WTC11 (cell line): ENCODE data around the gene NOC2L. TPM values are rescaled to one million over a fixed set of nuclear protein-coding genes. Genes with fewer than 3 reads are reported as not detected.

Experiments
- ATAC-seq: fragments of 200-7000 bp; cut with Tn5 transposase; 2 replicates; pipeline ENCODE4 v1.10.0; 2021; ENCODE audit warnings: mild to moderate bottlenecking, moderate library complexity
- CTCF ChIA-PET: fragments of 300-600 bp; sonication (Branson Sonifier 250); formaldehyde crosslinking; loops from one replicate; lab custom pipeline; 2021; ENCODE audit warnings: antibody characterized with exemption; lab: Charles Lee
- POLR2A ChIA-PET: fragments of 350-600 bp; sonication (Branson Sonifier 250); formaldehyde crosslinking; loops from one replicate; lab custom pipeline; 2021; ENCODE audit warnings: antibody characterized with exemption; lab: Charles Lee
- DNase-seq: peaks from one replicate; pipeline ENCODE4 v3.0.0; 2021; ENCODE audit warnings: low spot score
- H3K27ac Mint-ChIP-seq: 2 replicates; pipeline ENCODE4 v1.8.0; 2021; ENCODE audit warnings: mixed read lengths
- H3K27me3 Mint-ChIP-seq: 2 replicates; pipeline ENCODE4 v1.8.0; 2021; ENCODE audit warnings: low read depth, mild to moderate bottlenecking, moderate library complexity, mixed read lengths
- H3K36me3 Mint-ChIP-seq: 2 replicates; pipeline ENCODE4 v1.8.0; 2021; ENCODE audit warnings: mixed read lengths
- H3K4me1 Mint-ChIP-seq: 2 replicates; pipeline ENCODE4 v1.8.0; 2022; ENCODE audit warnings: mixed read lengths
- H3K4me3 Mint-ChIP-seq: 2 replicates; pipeline ENCODE4 v1.8.0; 2021; ENCODE audit warnings: mild to moderate bottlenecking, moderate library complexity, mixed read lengths
- H3K9me3 Mint-ChIP-seq: 2 replicates; pipeline ENCODE4 v1.8.0; 2021; ENCODE audit warnings: mixed read lengths
- ETV6 ChIP-seq: sonication (generic); formaldehyde crosslinking; IDR thresholded peaks from 2 replicates; pipeline ENCODE4 v1.8.1; 2022; ENCODE audit warnings: mild to moderate bottlenecking, missing genetic modification reagents
- GTF2I ChIP-seq: fragments of 250-450 bp; sonication (Bioruptor Pico); conservative IDR thresholded peaks from 2 replicates; pipeline ENCODE4 v1.4.0; 2021; ENCODE audit warnings: mild to moderate bottlenecking
- TEAD4 ChIP-seq: sonication (generic); formaldehyde crosslinking; IDR thresholded peaks from 2 replicates; pipeline ENCODE4 v1.8.0; 2022; ENCODE audit warnings: mild to moderate bottlenecking, missing genetic modification reagents
- ZNF219 ChIP-seq: sonication (generic); formaldehyde crosslinking; IDR thresholded peaks from 2 replicates; pipeline ENCODE4 v1.8.0; 2023; ENCODE audit warnings: missing genetic modification reagents, mild to moderate bottlenecking, borderline replicate concordance
- ZNF423 ChIP-seq: fragments of 250-450 bp; sonication (Bioruptor Pico); IDR thresholded peaks from 2 replicates; pipeline ENCODE4 v2.1.2; 2022; ENCODE audit warnings: mild to moderate bottlenecking, moderate library complexity
- total RNA-seq: library from RNA; stranded (reverse); gene quantifications from 3 replicates; pipeline ENCODE4 v1.2.3, GENCODE V29; 2021
- TF ChIP-seq, protein P1 (sequence below): sonication (generic); formaldehyde crosslinking; IDR thresholded peaks from 2 replicates; pipeline ENCODE4 v1.8.0; 2023; ENCODE audit warnings: missing genetic modification reagents, mild to moderate bottlenecking, borderline replicate concordance
- TF ChIP-seq, protein P2 (sequence below): sonication (generic); formaldehyde crosslinking; IDR thresholded peaks from 2 replicates; pipeline ENCODE4 v1.8.1; 2022; ENCODE audit warnings: missing genetic modification reagents, borderline replicate concordance
- TF ChIP-seq, protein P3 (sequence below): sonication (generic); formaldehyde crosslinking; IDR thresholded peaks from 2 replicates; pipeline ENCODE4 v1.8.1; 2023; ENCODE audit warnings: mild to moderate bottlenecking, missing genetic modification reagents, borderline replicate concordance
- TF ChIP-seq, protein P4 (sequence below): sonication (generic); formaldehyde crosslinking; IDR thresholded peaks from 2 replicates; pipeline ENCODE4 v1.8.1; 2023; ENCODE audit warnings: mild to moderate bottlenecking, missing genetic modification reagents, moderate library complexity

Gene NOC2L
- total RNA-seq, 1 experiment from 2014 or later, result 182 TPM

DNA sequence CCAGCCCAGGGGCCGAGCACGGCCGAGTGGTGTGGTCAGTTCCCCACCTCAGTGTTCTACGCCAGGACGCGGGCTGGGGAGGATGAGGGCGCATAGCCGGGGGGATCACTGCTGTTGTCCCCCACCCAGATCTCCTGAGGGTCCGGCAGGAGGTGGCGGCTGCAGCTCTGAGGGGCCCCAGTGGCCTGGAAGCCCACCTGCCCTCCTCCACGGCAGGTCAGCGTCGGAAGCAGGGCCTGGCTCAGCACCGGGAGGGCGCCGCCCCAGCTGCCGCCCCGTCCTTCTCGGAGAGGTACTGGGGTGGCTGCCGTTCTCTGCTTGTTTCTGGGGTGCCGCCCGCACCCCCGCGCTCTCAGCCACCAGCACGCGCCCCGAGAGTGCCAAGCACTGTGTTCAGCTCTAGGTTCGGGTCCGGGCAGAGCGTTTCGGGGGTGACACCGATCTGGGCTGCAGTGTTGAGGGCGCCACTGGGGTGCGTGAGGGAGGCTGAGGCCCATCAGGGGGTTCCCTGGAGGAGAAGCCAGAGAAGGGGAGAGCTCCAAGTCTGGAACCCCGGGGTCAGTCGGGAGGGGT lies 18.0 kb downstream of the NOC2L start (continued):
- TF ChIP-seq, protein P1, sequence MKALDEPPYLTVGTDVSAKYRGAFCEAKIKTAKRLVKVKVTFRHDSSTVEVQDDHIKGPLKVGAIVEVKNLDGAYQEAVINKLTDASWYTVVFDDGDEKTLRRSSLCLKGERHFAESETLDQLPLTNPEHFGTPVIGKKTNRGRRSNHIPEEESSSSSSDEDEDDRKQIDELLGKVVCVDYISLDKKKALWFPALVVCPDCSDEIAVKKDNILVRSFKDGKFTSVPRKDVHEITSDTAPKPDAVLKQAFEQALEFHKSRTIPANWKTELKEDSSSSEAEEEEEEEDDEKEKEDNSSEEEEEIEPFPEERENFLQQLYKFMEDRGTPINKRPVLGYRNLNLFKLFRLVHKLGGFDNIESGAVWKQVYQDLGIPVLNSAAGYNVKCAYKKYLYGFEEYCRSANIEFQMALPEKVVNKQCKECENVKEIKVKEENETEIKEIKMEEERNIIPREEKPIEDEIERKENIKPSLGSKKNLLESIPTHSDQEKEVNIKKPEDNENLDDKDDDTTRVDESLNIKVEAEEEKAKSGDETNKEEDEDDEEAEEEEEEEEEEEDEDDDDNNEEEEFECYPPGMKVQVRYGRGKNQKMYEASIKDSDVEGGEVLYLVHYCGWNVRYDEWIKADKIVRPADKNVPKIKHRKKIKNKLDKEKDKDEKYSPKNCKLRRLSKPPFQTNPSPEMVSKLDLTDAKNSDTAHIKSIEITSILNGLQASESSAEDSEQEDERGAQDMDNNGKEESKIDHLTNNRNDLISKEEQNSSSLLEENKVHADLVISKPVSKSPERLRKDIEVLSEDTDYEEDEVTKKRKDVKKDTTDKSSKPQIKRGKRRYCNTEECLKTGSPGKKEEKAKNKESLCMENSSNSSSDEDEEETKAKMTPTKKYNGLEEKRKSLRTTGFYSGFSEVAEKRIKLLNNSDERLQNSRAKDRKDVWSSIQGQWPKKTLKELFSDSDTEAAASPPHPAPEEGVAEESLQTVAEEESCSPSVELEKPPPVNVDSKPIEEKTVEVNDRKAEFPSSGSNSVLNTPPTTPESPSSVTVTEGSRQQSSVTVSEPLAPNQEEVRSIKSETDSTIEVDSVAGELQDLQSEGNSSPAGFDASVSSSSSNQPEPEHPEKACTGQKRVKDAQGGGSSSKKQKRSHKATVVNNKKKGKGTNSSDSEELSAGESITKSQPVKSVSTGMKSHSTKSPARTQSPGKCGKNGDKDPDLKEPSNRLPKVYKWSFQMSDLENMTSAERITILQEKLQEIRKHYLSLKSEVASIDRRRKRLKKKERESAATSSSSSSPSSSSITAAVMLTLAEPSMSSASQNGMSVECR, result no peak
- TF ChIP-seq, all 79 proteins: peak for 2

DNA sequence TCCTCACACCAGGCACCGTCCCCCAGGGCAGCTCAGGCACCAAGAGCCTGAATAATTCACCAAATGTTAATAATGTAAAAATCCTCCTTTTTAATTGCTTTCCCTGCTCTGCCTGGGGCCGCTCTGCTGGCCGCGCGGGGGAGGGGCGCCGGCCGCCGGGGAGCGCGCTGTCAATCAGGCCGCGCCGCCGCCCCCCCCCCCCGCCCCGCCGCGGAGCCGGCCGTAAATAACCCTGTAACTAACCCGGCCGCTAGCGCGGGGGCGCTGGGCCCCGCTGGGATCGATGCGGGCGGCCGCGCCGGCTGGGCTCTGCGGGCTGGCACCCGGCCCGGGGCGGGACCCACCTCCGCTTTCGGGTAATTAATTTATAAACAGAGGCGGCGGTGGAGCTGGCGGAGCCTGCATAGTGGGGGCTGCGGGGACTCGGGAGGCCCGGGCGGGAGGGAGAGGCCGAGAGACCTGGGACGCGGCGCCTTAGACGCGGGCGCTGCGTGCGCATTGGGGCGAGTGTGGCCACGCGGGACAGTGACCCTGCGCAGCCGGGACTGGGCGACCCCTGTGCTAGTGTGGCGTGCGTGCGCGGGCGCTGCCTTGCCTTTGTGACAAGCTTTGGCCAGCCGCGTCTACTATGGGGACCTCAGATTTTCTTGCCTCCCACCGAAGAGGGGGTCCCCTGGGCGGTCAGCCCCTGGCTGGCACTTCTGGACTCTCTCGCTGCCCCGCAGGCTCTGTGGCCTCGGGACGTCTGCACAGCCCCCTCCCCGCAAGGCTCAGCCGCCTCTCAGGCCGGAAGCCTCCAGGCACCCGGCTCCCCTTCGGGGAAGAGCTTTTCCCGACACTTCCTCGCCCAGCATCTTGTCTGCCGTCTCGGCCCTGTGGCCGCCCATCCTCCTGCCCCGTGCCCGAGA lies 18.7 kb downstream of the NOC2L start:
- H3K27me3 Mint-ChIP-seq, result peaks cover 65% of the 10 kb centered on the region
- H3K36me3 Mint-ChIP-seq, result no peaks in the 10 kb centered on the region
- peak; percentile 3 for ATAC-seq
- TF ChIP-seq, protein P2, sequence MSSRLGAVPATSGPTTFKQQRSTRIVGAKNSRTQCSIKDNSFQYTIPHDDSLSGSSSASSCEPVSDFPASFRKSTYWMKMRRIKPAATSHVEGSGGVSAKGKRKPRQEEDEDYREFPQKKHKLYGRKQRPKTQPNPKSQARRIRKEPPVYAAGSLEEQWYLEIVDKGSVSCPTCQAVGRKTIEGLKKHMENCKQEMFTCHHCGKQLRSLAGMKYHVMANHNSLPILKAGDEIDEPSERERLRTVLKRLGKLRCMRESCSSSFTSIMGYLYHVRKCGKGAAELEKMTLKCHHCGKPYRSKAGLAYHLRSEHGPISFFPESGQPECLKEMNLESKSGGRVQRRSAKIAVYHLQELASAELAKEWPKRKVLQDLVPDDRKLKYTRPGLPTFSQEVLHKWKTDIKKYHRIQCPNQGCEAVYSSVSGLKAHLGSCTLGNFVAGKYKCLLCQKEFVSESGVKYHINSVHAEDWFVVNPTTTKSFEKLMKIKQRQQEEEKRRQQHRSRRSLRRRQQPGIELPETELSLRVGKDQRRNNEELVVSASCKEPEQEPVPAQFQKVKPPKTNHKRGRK (CRISPR knock-in tag), result no peak
- TF ChIP-seq ZNF219, result no peak
- TF ChIP-seq, protein P3, sequence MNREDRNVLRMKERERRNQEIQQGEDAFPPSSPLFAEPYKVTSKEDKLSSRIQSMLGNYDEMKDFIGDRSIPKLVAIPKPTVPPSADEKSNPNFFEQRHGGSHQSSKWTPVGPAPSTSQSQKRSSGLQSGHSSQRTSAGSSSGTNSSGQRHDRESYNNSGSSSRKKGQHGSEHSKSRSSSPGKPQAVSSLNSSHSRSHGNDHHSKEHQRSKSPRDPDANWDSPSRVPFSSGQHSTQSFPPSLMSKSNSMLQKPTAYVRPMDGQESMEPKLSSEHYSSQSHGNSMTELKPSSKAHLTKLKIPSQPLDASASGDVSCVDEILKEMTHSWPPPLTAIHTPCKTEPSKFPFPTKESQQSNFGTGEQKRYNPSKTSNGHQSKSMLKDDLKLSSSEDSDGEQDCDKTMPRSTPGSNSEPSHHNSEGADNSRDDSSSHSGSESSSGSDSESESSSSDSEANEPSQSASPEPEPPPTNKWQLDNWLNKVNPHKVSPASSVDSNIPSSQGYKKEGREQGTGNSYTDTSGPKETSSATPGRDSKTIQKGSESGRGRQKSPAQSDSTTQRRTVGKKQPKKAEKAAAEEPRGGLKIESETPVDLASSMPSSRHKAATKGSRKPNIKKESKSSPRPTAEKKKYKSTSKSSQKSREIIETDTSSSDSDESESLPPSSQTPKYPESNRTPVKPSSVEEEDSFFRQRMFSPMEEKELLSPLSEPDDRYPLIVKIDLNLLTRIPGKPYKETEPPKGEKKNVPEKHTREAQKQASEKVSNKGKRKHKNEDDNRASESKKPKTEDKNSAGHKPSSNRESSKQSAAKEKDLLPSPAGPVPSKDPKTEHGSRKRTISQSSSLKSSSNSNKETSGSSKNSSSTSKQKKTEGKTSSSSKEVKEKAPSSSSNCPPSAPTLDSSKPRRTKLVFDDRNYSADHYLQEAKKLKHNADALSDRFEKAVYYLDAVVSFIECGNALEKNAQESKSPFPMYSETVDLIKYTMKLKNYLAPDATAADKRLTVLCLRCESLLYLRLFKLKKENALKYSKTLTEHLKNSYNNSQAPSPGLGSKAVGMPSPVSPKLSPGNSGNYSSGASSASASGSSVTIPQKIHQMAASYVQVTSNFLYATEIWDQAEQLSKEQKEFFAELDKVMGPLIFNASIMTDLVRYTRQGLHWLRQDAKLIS (CRISPR knock-in tag), result no peak
- TF ChIP-seq, protein P4, sequence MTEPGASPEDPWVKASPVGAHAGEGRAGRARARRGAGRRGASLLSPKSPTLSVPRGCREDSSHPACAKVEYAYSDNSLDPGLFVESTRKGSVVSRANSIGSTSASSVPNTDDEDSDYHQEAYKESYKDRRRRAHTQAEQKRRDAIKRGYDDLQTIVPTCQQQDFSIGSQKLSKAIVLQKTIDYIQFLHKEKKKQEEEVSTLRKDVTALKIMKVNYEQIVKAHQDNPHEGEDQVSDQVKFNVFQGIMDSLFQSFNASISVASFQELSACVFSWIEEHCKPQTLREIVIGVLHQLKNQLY (CRISPR knock-in tag), result no peak
- TF ChIP-seq ETV6 (CRISPR knock-in tag), result peak; percentile 36; the same call in 1 of the 2 replicates
- TF ChIP-seq ZNF423 (CRISPR knock-in tag), result no peak
- no peak for TF ChIP-seq TEAD4 (CRISPR knock-in tag)
- TF ChIP-seq GTF2I, result no peak
- H3K9me3 Mint-ChIP-seq, result no peaks in the 10 kb centered on the region
- POLR2A ChIA-PET, result interaction anchor here (1.1 kb wide), 1 partner anchor 35 kb away, joined by 3 read pairs; no protein-coding TSS in a partner anchor
- H3K4me3 Mint-ChIP-seq, result peak overlapping the region; percentile 70
- CTCF ChIA-PET, result interaction anchor here (0.8 to 4.9 kb wide), 18 partner anchors 10 to 124 kb away, joined by 3 to 40 read pairs (median 4); partner anchors contain the start of genes AGRN, PLEKHN1 and SAMD11
- no peak overlapping the region for H3K27ac Mint-ChIP-seq
- H3K4me1 Mint-ChIP-seq, result peaks cover 10% of the 10 kb centered on the region
- no peak for DNase-seq
